Smooth muscle cell (in vitro differentiated cells): ENCODE measurements around the gene FGF12. TPM values are rescaled to one million over a fixed set of nuclear protein-coding genes. Genes with fewer than 3 reads are reported as not detected.

Experiments used
- DNase-seq: peaks from one replicate; lab custom pipeline; 2025; ENCODE audit not compliant: unreplicated experiment; lab: John Stamatoyannopoulos, UW
- H2AFZ ChIP-seq: fragments of 200-600 bp; sonication (generic); 2 replicates; pipeline ENCODE4 v1.6.0; 2016; ENCODE audit warnings: antibody characterized with exemption, low read depth, mild to moderate bottlenecking
- H3F3A ChIP-seq: fragments of 200-600 bp; sonication (generic); 2 replicates; pipeline ENCODE4 v1.6.0; 2017; ENCODE audit warnings: antibody characterized with exemption, low read depth
- H3K27ac ChIP-seq: fragments of 200-600 bp; sonication (generic); 2 replicates; pipeline ENCODE4 v1.5.1; 2016; ENCODE audit warnings: low read depth, mild to moderate bottlenecking
- H3K27me3 ChIP-seq: fragments of 200-600 bp; sonication (generic); 2 replicates; pipeline ENCODE4 v1.6.1; 2016; ENCODE audit warnings: low read depth, mild to moderate bottlenecking
- H3K36me3 ChIP-seq: fragments of 200-600 bp; sonication (generic); 2 replicates; pipeline ENCODE4 v1.5.1; 2016; ENCODE audit warnings: low read depth
- H3K4me1 ChIP-seq: fragments of 200-600 bp; sonication (generic); 2 replicates; pipeline ENCODE4 v1.5.1; 2016; ENCODE audit warnings: low read depth
- H3K4me2 ChIP-seq: fragments of 200-600 bp; sonication (generic); 2 replicates; pipeline ENCODE4 v1.6.0; 2016; ENCODE audit warnings: mild to moderate bottlenecking
- H3K4me3 ChIP-seq: fragments of 200-600 bp; sonication (generic); 2 replicates; pipeline ENCODE4 v1.5.1; 2016; ENCODE audit warnings: mild to moderate bottlenecking
- H3K79me2 ChIP-seq: fragments of 200-600 bp; sonication (generic); 2 replicates; pipeline ENCODE4 v1.6.0; 2016; ENCODE audit warnings: low read depth, mild to moderate bottlenecking
- H3K9ac ChIP-seq: fragments of 200-600 bp; sonication (generic); 2 replicates; pipeline ENCODE4 v1.6.0; 2016; ENCODE audit warnings: low read depth
- H3K9me3 ChIP-seq: fragments of 200-600 bp; sonication (generic); replicated peaks from 2 replicates; pipeline ENCODE4 v1.5.1; 2016; ENCODE audit warnings: low read depth
- H4K20me1 ChIP-seq: fragments of 200-600 bp; sonication (generic); 2 replicates; pipeline ENCODE4 v1.6.0; 2016; ENCODE audit warnings: low read depth
- WGBS: methylation state at CpG from one replicate; pipeline ENCODE4 v1.1.7; 2016; ENCODE audit warnings: low lambda C conversion rate; 5-methylcytosine and 5-hydroxymethylcytosine counted together
- polyA plus RNA-seq: library from polyadenylated mRNA; unstranded; fragments of >200 nt; fragmentation: Nextera tagmentation; extraction: Ambion mirVana; gene quantifications from 2 replicates; pipeline ENCODE4 v1.2.1, GENCODE V29; 2016
- total RNA-seq: library from RNA; depleted of rRNA; stranded (reverse); fragments of >200 nt; gene quantifications from 2 replicates; pipeline ENCODE4 v1.2.3, GENCODE V29; 2014
- TF ChIP-seq, protein P1 (sequence below): fragments of 200-600 bp; sonication (generic); IDR thresholded peaks from 2 replicates; pipeline ENCODE4 v1.5.1; 2017; ENCODE audit warnings: borderline replicate concordance, mild to moderate bottlenecking, antibody characterized with exemption; ENCODE audit not compliant: insufficient read depth, poor library complexity, severe bottlenecking

The FGF12 gene
- total and polyA plus RNA-seq, 2 experiments from 2014 or later: 0.47 to 1.0 TPM

- H3K79me2 ChIP-seq: no peaks in the 10 kb centered on the region
- H3K27ac ChIP-seq: no peak overlapping the region
- H2AFZ ChIP-seq: no peak overlapping the region
- H3K4me2 ChIP-seq: no peak overlapping the region
- H3K4me3 ChIP-seq: no peak overlapping the region
- 89% methylated on average over 2 of the region's 2 CpGs for WGBS
- H3K9me3 ChIP-seq: no peaks in the 10 kb centered on the region
- H3F3A ChIP-seq: no peaks in the 10 kb centered on the region
- TF ChIP-seq, protein P1, sequence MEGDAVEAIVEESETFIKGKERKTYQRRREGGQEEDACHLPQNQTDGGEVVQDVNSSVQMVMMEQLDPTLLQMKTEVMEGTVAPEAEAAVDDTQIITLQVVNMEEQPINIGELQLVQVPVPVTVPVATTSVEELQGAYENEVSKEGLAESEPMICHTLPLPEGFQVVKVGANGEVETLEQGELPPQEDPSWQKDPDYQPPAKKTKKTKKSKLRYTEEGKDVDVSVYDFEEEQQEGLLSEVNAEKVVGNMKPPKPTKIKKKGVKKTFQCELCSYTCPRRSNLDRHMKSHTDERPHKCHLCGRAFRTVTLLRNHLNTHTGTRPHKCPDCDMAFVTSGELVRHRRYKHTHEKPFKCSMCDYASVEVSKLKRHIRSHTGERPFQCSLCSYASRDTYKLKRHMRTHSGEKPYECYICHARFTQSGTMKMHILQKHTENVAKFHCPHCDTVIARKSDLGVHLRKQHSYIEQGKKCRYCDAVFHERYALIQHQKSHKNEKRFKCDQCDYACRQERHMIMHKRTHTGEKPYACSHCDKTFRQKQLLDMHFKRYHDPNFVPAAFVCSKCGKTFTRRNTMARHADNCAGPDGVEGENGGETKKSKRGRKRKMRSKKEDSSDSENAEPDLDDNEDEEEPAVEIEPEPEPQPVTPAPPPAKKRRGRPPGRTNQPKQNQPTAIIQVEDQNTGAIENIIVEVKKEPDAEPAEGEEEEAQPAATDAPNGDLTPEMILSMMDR: no peak
- no peak for DNase-seq
- no peaks in the 10 kb centered on the region for H3K27me3 ChIP-seq
- H3K4me1 ChIP-seq: no peaks in the 10 kb centered on the region
- no peaks in the 10 kb centered on the region for H4K20me1 ChIP-seq
- H3K36me3 ChIP-seq: no peaks in the 10 kb centered on the region
- no peak overlapping the region for H3K9ac ChIP-seq
These were observed 471.5 kb downstream of the FGF12 start for GRCh38 chr3:192255839-192256238.

- Histone ChIP-seq H3K4me1 (peaks cover 9% of the 10 kb centered on the region), H4K20me1 (no peaks in the 10 kb centered on the region), H3K36me3 (no peaks in the 10 kb centered on the region), H3K27me3 (no peaks in the 10 kb centered on the region), H3K4me3 (no peak overlapping the region), H2AFZ (no peak overlapping the region), H3K4me2 (no peak overlapping the region), H3K9me3 (no peaks in the 10 kb centered on the region), H3F3A (no peaks in the 10 kb centered on the region), H3K9ac (no peak overlapping the region), H3K27ac (no peak overlapping the region), H3K79me2 (no peaks in the 10 kb centered on the region)
- 91% methylated on average over 3 of the region's 3 CpGs for WGBS
- no peak for DNase-seq
- TF ChIP-seq, protein P1: no peak
These were observed 474.0 kb downstream of the FGF12 start for GRCh38 chr3:192253138-192253887.

- no peaks in the 10 kb centered on the region for H3K79me2 ChIP-seq
- no peak overlapping the region for H3K9ac ChIP-seq
- DNase-seq: no peak
- TF ChIP-seq, protein P1: no peak
- H3F3A ChIP-seq: no peaks in the 10 kb centered on the region
- H3K4me2 ChIP-seq: no peak overlapping the region
- no peak overlapping the region for H3K4me3 ChIP-seq
- H3K27me3 ChIP-seq: no peaks in the 10 kb centered on the region
- WGBS: 82% methylated on average over 3 of the region's 3 CpGs
- no peak overlapping the region for H3K27ac ChIP-seq
- no peaks in the 10 kb centered on the region for H3K9me3 ChIP-seq
- H3K4me1 ChIP-seq: peaks cover 9% of the 10 kb centered on the region
- no peak overlapping the region for H2AFZ ChIP-seq
- H4K20me1 ChIP-seq: no peaks in the 10 kb centered on the region
- no peaks in the 10 kb centered on the region for H3K36me3 ChIP-seq
These were observed 477.8 kb downstream of the FGF12 start for GRCh38 chr3:192249516-192249915.
